Parathyroid adenoma (tissue), 2 donors: ENCODE data around the gene MBNL1.

Experiments
- H2AFZ ChIP-seq: fragments of 300-600 bp; sonication (generic); one replicate; pipeline ENCODE4 v1.7.0; 2017; ENCODE audit warnings: antibody characterized with exemption, mild to moderate bottlenecking
- H3K27ac ChIP-seq: fragments of 300-600 bp; sonication (generic); one replicate; pipeline ENCODE4 v1.7.0; 2017
- H3K27me3 ChIP-seq: fragments of 300-600 bp; sonication (generic); one replicate; pipeline ENCODE4 v1.7.0; 2017; ENCODE audit warnings: low read length; ENCODE audit not compliant: control insufficient read depth, insufficient read depth
- H3K36me3 ChIP-seq: fragments of 300-600 bp; sonication (generic); one replicate; pipeline ENCODE4 v1.7.0; 2017; ENCODE audit warnings: low read length; ENCODE audit not compliant: control insufficient read depth, insufficient read depth
- H3K4me1 ChIP-seq: fragments of 300-600 bp; sonication (generic); one replicate; pipeline ENCODE4 v1.7.0; 2017; ENCODE audit warnings: control low read depth
- H3K4me2 ChIP-seq: fragments of 300-600 bp; sonication (generic); one replicate; pipeline ENCODE4 v1.7.0; 2017; ENCODE audit warnings: low read length
- H3K4me3 ChIP-seq: fragments of 300-600 bp; sonication (generic); one replicate; pipeline ENCODE4 v1.7.0; 2017; ENCODE audit warnings: low read depth, low read length
- H3K79me2 ChIP-seq: fragments of 300-600 bp; sonication (generic); one replicate; pipeline ENCODE4 v1.7.0; 2017; ENCODE audit warnings: control low read depth
- H3K9ac ChIP-seq: fragments of 300-600 bp; sonication (generic); one replicate; pipeline ENCODE4 v1.7.0; 2017; ENCODE audit warnings: mild to moderate bottlenecking
- H3K9me3 ChIP-seq: fragments of 300-600 bp; sonication (generic); one replicate; pipeline ENCODE4 v1.7.0; 2017; ENCODE audit warnings: low read length; ENCODE audit not compliant: control insufficient read depth
- TF ChIP-seq, protein P1 (sequence below): fragments of 300-600 bp; sonication (generic); IDR thresholded peaks from one replicate; pipeline ENCODE4 v1.7.0; 2017; ENCODE audit warnings: antibody characterized with exemption, mild to moderate bottlenecking
- donor health status: primary hyperparathyroidism.

Gene MBNL1

DNA sequence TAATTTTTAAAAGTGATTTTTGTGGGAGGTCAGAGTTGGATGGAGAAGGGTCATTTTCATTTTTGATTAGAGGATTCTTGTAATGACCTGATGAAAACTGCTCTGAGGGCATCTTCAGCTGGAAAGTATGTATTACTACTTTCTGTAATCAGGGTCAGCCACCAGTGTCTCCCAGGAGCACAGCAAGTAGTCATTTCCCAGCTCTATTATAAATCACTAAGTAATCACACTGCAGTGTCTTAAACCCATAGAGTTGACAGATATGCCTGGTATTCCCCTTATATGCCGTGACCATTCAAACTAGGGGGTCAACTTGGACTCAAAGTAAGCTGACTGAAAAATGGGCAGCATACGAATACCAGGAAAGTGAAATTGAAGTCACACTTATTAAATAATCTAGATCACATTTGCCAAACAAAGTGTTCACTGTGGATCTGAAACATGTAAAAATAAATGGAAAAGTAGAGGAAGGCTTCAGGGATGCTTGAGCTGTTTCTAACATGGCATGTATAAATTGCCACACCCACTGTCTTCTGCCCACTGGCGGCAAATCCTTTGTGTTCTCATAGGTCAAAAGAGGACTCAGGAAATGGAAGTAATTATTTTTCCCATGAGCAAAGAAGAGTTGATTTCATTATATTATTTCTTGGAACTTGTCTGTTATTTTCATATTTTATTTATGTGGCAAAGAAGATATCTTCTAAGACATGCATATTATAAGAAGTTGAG is 105.7 kb downstream of the MBNL1 start:
- H3K79me2 ChIP-seq = peaks cover 29% of the 10 kb centered on the region
- TF ChIP-seq, protein P1, sequence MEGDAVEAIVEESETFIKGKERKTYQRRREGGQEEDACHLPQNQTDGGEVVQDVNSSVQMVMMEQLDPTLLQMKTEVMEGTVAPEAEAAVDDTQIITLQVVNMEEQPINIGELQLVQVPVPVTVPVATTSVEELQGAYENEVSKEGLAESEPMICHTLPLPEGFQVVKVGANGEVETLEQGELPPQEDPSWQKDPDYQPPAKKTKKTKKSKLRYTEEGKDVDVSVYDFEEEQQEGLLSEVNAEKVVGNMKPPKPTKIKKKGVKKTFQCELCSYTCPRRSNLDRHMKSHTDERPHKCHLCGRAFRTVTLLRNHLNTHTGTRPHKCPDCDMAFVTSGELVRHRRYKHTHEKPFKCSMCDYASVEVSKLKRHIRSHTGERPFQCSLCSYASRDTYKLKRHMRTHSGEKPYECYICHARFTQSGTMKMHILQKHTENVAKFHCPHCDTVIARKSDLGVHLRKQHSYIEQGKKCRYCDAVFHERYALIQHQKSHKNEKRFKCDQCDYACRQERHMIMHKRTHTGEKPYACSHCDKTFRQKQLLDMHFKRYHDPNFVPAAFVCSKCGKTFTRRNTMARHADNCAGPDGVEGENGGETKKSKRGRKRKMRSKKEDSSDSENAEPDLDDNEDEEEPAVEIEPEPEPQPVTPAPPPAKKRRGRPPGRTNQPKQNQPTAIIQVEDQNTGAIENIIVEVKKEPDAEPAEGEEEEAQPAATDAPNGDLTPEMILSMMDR = no peak
- H2AFZ ChIP-seq = no peak overlapping the region
- no peaks in the 10 kb centered on the region for H3K4me1 ChIP-seq
- no peak overlapping the region for H3K27ac ChIP-seq
- H3K4me2 ChIP-seq = no peak overlapping the region
- no peak overlapping the region for H3K4me3 ChIP-seq
- no peak overlapping the region for H3K9ac ChIP-seq
- H3K36me3 ChIP-seq = no peaks in the 10 kb centered on the region
- H3K9me3 ChIP-seq = no peaks in the 10 kb centered on the region
- H3K27me3 ChIP-seq = no peaks in the 10 kb centered on the region

DNA sequence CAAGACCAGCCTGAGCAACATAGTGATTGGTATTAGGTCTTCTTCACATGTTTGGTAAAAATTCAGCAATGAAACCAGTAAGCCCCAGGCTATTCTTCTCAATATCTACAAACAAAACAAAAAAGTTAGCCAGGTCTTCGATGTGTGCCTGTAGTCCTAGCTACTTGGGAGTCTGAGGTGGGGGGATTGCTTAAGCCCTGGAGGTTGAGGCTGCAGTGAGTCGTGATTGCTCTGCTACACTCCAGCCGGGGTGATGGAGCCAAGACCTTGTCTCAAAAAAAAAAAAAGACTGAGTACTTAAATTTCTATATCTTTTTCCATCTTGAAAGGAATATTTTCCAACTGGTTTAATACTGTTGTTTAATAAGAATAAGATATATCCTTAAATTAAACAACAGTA is 106.8 kb downstream of the MBNL1 start:
- no peaks in the 10 kb centered on the region for H3K9me3 ChIP-seq
- peaks cover 19% of the 10 kb centered on the region for H3K79me2 ChIP-seq
- H3K4me2 ChIP-seq = no peak overlapping the region
- no peak overlapping the region for H3K27ac ChIP-seq
- no peaks in the 10 kb centered on the region for H3K36me3 ChIP-seq
- H3K4me1 ChIP-seq = no peaks in the 10 kb centered on the region
- no peak overlapping the region for H3K4me3 ChIP-seq
- TF ChIP-seq, protein P1 = no peak
- H3K27me3 ChIP-seq = no peaks in the 10 kb centered on the region
- H2AFZ ChIP-seq = no peak overlapping the region
- H3K9ac ChIP-seq = no peak overlapping the region

- no peaks in the 10 kb centered on the region for H3K4me1 ChIP-seq
- no peak overlapping the region for H3K4me3 ChIP-seq
- H3K9ac ChIP-seq = no peak overlapping the region
- no peak overlapping the region for H3K4me2 ChIP-seq
- no peak overlapping the region for H3K27ac ChIP-seq
- H3K79me2 ChIP-seq = peaks cover 11% of the 10 kb centered on the region
- no peak overlapping the region for H2AFZ ChIP-seq
- no peaks in the 10 kb centered on the region for H3K27me3 ChIP-seq
- TF ChIP-seq, protein P1 = no peak
- H3K9me3 ChIP-seq = no peaks in the 10 kb centered on the region
- H3K36me3 ChIP-seq = no peaks in the 10 kb centered on the region
Measured at GRCh38 chr3:152376351-152377183, 107.8 kb downstream of the MBNL1 start.

DNA sequence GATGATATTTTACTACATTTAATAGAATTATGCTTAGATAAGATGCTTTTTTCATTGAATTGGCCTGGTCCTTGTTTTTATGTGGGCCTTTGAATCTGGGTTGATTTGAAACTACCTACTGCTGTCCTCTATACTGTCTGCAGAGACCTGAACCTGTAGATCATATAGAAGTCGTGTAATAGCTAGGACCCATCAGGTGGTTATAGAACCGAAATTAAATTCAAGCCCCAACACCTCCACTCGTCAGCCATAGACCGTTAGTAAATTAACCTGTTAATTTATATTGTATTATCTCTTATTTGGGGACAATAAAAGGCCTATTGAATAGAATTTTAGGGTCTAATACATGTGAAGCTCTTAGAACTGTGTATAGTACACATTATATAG is 108.4 kb downstream of the MBNL1 start:
- Histone ChIP-seq H3K79me2 (peaks cover 9% of the 10 kb centered on the region), H3K4me3 (no peak overlapping the region), H2AFZ (no peak overlapping the region), H3K9ac (no peak overlapping the region), H3K4me2 (no peak overlapping the region), H3K36me3 (no peaks in the 10 kb centered on the region), H3K27me3 (no peaks in the 10 kb centered on the region), H3K9me3 (no peaks in the 10 kb centered on the region), H3K4me1 (no peaks in the 10 kb centered on the region), H3K27ac (no peak overlapping the region)
- TF ChIP-seq, protein P1 = no peak
